ENCODE data around the gene AOAH. TPM values are rescaled to one million over a fixed set of nuclear protein-coding genes. Genes with fewer than 3 reads are reported as not detected.

AOAH gene
- total RNA-seq, 1 experiment from 2014 or later, result not detected

- POLR2A ChIA-PET (ENCODE audit: low non-redundant PET), result no interaction called here
- Histone ChIP-seq H3K36me3 (ENCODE audit: insufficient read depth, low read length, poor library complexity, severe bottlenecking) (no peaks in the 10 kb centered on the region), H3K27ac (ENCODE audit: low read depth, low read length, poor library complexity, severe bottlenecking) (no peak overlapping the region), H3K9me3 (ENCODE audit: low read depth, low read length, poor library complexity, severe bottlenecking) (no peaks in the 10 kb centered on the region), H3K4me1 (ENCODE audit: insufficient read depth, low read length, poor library complexity, severe bottlenecking) (no peaks in the 10 kb centered on the region), H3K27me3 (replicated peaks; ENCODE audit: insufficient read depth, low read depth, low read length, poor library complexity) (no peaks in the 10 kb centered on the region), H3K4me3 (ENCODE audit: low read depth, low read length, poor library complexity, severe bottlenecking) (no peak overlapping the region)
- CTCF ChIA-PET, result interaction anchor here (0.5 kb wide), 1 partner anchor 171 kb away, joined by 4 read pairs; no protein-coding TSS in a partner anchor
- TF ChIP-seq EZH2 (IDR thresholded peaks at IDR 0.05; ENCODE audit: borderline replicate concordance, low read depth, low read length, poor library complexity, severe bottlenecking) (no peak), CTCF (conservative IDR thresholded peaks at IDR 0.05; ENCODE audit: low read depth, low read length) (no peak)
- intact Hi-C loops (cut with micrococcal nuclease; ENCODE audit: unreplicated experiment), result no loop called here
- no TSS peak for BruUV-seq (replicated peaks)
- DNase-seq (ENCODE audit: low spot score), result no peak
Measured at GRCh38 chr7:36648441-36648840, 75.9 kb downstream of the AOAH start.

GRCh38 chr7:36644625-36645422 is 79.5 kb downstream of the AOAH start:
- POLR2A ChIA-PET (ENCODE audit: low non-redundant PET), result no interaction called here
- intact Hi-C loops (cut with micrococcal nuclease; ENCODE audit: unreplicated experiment), result no loop called here
- no TSS peak for BruUV-seq (replicated peaks)
- CTCF ChIA-PET, result no interaction called here
- H3K27me3 ChIP-seq (replicated peaks; ENCODE audit: insufficient read depth, low read depth, low read length, poor library complexity), result no peaks in the 10 kb centered on the region
- no peaks in the 10 kb centered on the region for H3K4me1 ChIP-seq (ENCODE audit: insufficient read depth, low read length, poor library complexity, severe bottlenecking)
- TF ChIP-seq CTCF (conservative IDR thresholded peaks at IDR 0.05; ENCODE audit: low read depth, low read length) (no peak), EZH2 (IDR thresholded peaks at IDR 0.05; ENCODE audit: borderline replicate concordance, low read depth, low read length, poor library complexity, severe bottlenecking) (no peak)
- no peak for DNase-seq (ENCODE audit: low spot score)
- H3K4me3 ChIP-seq (ENCODE audit: low read depth, low read length, poor library complexity, severe bottlenecking), result no peak overlapping the region
- H3K9me3 ChIP-seq (ENCODE audit: low read depth, low read length, poor library complexity, severe bottlenecking), result no peaks in the 10 kb centered on the region
- no peaks in the 10 kb centered on the region for H3K36me3 ChIP-seq (ENCODE audit: insufficient read depth, low read length, poor library complexity, severe bottlenecking)
- H3K27ac ChIP-seq (ENCODE audit: low read depth, low read length, poor library complexity, severe bottlenecking), result no peak overlapping the region

- DNase-seq (ENCODE audit: low spot score), result no peak
- no peaks in the 10 kb centered on the region for H3K36me3 ChIP-seq (ENCODE audit: insufficient read depth, low read length, poor library complexity, severe bottlenecking)
- CTCF ChIA-PET, result no interaction called here
- no peak overlapping the region for H3K27ac ChIP-seq (ENCODE audit: low read depth, low read length, poor library complexity, severe bottlenecking)
- TF ChIP-seq CTCF (conservative IDR thresholded peaks at IDR 0.05; ENCODE audit: low read depth, low read length) (no peak), EZH2 (IDR thresholded peaks at IDR 0.05; ENCODE audit: borderline replicate concordance, low read depth, low read length, poor library complexity, severe bottlenecking) (no peak)
- POLR2A ChIA-PET (ENCODE audit: low non-redundant PET), result no interaction called here
- H3K4me3 ChIP-seq (ENCODE audit: low read depth, low read length, poor library complexity, severe bottlenecking), result no peak overlapping the region
- no peaks in the 10 kb centered on the region for H3K4me1 ChIP-seq (ENCODE audit: insufficient read depth, low read length, poor library complexity, severe bottlenecking)
- H3K27me3 ChIP-seq (replicated peaks; ENCODE audit: insufficient read depth, low read depth, low read length, poor library complexity), result no peaks in the 10 kb centered on the region
- intact Hi-C loops (cut with micrococcal nuclease; ENCODE audit: unreplicated experiment), result no loop called here
- BruUV-seq (replicated peaks), result no TSS peak
- no peaks in the 10 kb centered on the region for H3K9me3 ChIP-seq (ENCODE audit: low read depth, low read length, poor library complexity, severe bottlenecking)
Measured at GRCh38 chr7:36642414-36642813, 81.9 kb downstream of the AOAH start.
